Right atrium auricular region (tissue), 2 donors: ENCODE results near the gene HPSE2. TPM values are rescaled to one million over a fixed set of nuclear protein-coding genes. Genes with fewer than 3 reads are reported as not detected.

Source experiments
- DNase-seq: peaks from one replicate; pipeline ENCODE4 v3.0.0-alpha.2; 2019; ENCODE audit warnings: low spot score
- H3K27ac ChIP-seq, 2 donors: fragments of 200-600 bp; sonication (generic); 1 replicate in 1 of 2; 2 replicates in 1 of 2; pipeline ENCODE4 v1.5.1; 2016 to 2019
- H3K27me3 ChIP-seq, 2 donors: fragments of 200-600 bp; sonication (generic); one replicate each; pipeline versions ENCODE4 v1.5.1 to v1.6.0; 2017 to 2019
- H3K36me3 ChIP-seq: fragments of 200-600 bp; sonication (generic); one replicate; pipeline ENCODE4 v1.5.1; 2016
- H3K4me1 ChIP-seq, 2 donors: fragments of 200-600 bp; sonication (generic); one replicate each; pipeline versions ENCODE4 v1.5.1 to v1.6.0; 2017 to 2019
- H3K4me3 ChIP-seq, 2 donors: fragments of 200-600 bp; sonication (generic); 1 replicate in 1 of 2; 2 replicates in 1 of 2; pipeline ENCODE4 v1.5.1; 2017 to 2019; ENCODE audit warnings: mild to moderate bottlenecking in 1 of 2, moderate library complexity in 1 of 2
- H3K9me3 ChIP-seq, 2 donors: fragments of 200-600 bp; sonication (generic); one replicate each; pipeline ENCODE4 v1.5.1; 2019
- total RNA-seq, 2 donors: library from RNA; depleted of rRNA; stranded (reverse); fragments of >200 nt; gene quantifications; one replicate each; pipeline ENCODE4 v1.1.0, GENCODE V29; 2016
- TF ChIP-seq, protein P1 (sequence below), 2 donors: fragments of 200-600 bp; sonication (generic); IDR thresholded peaks; one replicate each; pipeline ENCODE4 v1.5.1; 2019; ENCODE audit warnings: antibody characterized with exemption in 2 of 2

Gene HPSE2
- total RNA-seq, 2 donors from 2014 or later: not detected

DNA sequence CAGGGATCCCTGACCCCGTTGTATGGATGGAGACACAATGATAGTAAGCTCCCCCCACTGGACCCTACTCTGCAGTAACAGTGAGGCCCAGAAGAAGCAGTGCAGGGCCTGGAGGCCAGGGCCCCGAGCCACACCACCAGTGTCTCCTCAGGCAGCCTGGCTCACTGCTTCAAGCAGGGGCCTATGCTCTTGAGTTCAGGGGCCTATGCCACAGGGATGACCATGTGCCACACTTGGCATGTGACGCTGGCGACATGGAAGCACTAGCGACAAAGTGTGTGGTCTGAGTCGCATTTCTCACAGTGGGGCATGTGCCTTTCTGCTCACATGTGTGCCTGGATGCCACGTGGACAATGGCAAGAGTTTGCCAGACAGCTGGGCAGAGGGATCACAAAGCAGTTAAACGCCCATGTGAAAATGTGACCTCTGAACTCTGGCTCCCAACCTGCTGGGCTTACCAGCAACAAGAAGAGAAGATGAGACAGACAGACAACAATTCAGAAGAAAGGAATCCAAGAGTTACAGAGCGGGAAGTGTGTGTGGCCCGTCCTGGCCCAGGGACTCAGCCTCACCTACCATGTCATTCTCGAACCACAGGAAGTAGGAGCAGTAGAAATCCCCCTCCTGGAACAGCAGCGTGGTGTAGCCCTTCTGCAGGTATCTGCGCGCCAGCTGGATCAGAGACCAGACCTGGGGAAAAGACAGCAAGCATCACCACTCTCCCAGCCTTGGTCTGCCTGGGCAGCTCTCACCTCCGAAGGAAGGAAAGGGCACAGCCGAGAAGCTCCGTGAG is 816.0 kb downstream of the HPSE2 start:
- no peak for DNase-seq
- TF ChIP-seq, protein P1, sequence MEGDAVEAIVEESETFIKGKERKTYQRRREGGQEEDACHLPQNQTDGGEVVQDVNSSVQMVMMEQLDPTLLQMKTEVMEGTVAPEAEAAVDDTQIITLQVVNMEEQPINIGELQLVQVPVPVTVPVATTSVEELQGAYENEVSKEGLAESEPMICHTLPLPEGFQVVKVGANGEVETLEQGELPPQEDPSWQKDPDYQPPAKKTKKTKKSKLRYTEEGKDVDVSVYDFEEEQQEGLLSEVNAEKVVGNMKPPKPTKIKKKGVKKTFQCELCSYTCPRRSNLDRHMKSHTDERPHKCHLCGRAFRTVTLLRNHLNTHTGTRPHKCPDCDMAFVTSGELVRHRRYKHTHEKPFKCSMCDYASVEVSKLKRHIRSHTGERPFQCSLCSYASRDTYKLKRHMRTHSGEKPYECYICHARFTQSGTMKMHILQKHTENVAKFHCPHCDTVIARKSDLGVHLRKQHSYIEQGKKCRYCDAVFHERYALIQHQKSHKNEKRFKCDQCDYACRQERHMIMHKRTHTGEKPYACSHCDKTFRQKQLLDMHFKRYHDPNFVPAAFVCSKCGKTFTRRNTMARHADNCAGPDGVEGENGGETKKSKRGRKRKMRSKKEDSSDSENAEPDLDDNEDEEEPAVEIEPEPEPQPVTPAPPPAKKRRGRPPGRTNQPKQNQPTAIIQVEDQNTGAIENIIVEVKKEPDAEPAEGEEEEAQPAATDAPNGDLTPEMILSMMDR (IDR thresholded peaks at IDR 0.05): no peak
- Histone ChIP-seq H3K4me1 (peaks cover 0 to 12% of the 10 kb centered on the region in 2 donors), H3K4me3 (no peak overlapping the region), H3K9me3 (no peaks in the 10 kb centered on the region), H3K27ac (no peak overlapping the region), H3K36me3 (peaks cover 39% of the 10 kb centered on the region), H3K27me3 (no peaks in the 10 kb centered on the region)

DNA sequence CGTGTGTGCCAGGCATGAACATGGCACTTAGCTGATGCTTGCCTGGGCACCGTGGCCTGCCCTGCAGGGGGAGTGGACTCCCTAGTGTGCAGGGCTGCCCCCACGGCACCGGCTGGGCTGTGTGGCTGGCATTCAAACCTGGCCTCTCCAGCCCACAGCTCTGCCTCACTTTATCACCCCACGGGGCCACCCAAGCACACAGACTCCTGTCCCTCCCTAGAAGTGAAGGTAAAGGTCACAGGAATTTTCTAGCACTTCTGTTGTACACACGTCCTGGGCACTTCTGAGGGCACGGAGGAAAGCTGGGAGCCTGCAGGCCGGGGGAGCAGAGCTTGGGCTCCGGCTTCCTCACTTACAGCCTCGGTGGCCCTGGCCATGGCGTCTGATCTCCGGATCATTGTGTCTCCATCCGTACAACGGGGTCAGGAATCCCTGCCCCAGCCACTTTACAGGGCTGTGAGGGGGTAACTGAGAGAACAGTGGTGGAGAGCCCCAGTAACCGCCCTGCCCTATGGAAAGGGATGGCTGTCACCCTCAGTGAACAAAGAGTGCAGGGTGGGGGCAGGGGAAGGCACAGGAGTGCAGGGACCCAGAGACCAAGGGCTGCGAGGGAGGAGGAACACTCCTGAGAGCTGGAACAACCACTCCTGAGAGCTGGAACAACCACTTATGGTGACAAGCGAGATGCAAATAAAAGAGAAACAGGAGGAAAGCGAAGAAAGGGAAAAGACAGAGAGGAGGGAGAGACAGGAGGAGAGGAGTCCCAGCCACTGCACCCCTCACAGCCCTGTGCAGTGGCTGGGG is 816.8 kb downstream of the HPSE2 start:
- Histone ChIP-seq H3K36me3 (peaks cover 39% of the 10 kb centered on the region), H3K27me3 (no peaks in the 10 kb centered on the region), H3K4me1 (peaks cover 0 to 20% of the 10 kb centered on the region in 2 donors), H3K4me3 (no peak overlapping the region), H3K27ac (no peak overlapping the region), H3K9me3 (no peaks in the 10 kb centered on the region)
- TF ChIP-seq, protein P1 (IDR thresholded peaks at IDR 0.05): no peak
- no peak for DNase-seq

DNA sequence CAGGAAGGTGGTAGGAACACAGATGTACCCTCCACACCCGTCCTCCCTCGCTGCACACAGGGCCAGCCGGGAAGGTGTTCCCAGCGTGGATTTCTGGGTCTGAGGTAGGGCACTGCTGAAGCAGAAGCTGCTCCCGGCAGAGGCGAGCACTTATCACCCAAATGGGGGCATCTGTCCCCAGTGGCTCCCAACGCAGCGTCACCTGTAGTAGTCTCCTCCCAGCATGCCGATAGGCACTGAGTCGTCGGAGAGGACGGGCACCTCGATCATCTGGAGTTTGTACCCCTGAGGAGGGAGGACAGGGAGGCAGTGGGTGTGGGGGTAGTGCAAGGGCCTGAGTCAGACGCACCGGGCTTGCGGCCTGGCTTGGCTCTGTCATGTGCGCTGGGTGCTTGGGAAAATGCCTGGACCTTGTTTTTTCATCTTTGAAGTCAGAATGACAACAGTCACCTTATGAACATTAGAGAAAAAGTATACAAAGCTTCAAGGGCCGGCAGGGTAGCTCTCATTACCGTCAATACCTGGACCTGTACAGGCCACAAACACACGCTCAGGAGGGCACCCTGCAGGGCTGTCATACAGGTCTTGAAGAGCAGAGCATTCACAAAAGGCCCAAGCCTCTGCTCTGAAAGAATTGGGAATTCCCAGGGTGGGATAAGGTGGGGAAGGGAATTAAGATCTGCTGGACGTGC is 817.5 kb downstream of the HPSE2 start:
- Histone ChIP-seq H3K27ac (no peak overlapping the region), H3K27me3 (no peaks in the 10 kb centered on the region), H3K4me3 (no peak overlapping the region), H3K36me3 (peaks cover 33% of the 10 kb centered on the region), H3K4me1 (peaks cover 0 to 21% of the 10 kb centered on the region in 2 donors), H3K9me3 (no peaks in the 10 kb centered on the region)
- DNase-seq: no peak
- TF ChIP-seq, protein P1 (IDR thresholded peaks at IDR 0.05): no peak

DNA sequence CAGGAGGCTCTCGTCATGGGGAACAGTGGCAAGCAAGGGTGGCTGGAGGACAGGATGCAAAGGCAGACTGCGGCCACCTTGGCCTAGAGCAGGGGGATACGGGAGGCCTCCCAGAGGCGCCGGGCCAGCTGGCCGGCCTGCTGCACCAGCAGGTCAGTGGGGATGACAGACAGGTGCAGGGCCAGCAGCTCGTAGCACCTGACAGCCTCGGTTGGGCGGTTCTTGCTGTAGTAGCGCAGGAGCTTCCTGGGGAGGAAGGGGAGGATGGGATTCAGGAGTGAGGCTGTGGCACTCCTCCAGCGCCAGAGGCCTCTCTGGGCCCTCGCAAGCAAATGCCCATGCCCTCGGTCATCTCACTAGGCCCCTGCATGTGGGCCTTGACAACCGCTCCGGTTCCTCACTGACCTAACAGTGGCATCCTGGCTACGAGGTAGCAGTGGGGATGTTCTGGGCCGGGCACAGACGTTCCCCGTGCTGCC is 818.1 kb downstream of the HPSE2 start:
- Histone ChIP-seq H3K4me3 (no peak overlapping the region), H3K4me1 (peaks cover 0 to 21% of the 10 kb centered on the region in 2 donors), H3K36me3 (peaks cover 32% of the 10 kb centered on the region), H3K27ac (no peak overlapping the region), H3K27me3 (no peaks in the 10 kb centered on the region), H3K9me3 (no peaks in the 10 kb centered on the region)
- DNase-seq: no peak
- TF ChIP-seq, protein P1 (IDR thresholded peaks at IDR 0.05): no peak

GRCh38 chr10:98416606-98417388 is 818.9 kb downstream of the HPSE2 start:
- Histone ChIP-seq H3K4me1 (peaks cover 0 to 25% of the 10 kb centered on the region in 2 donors), H3K9me3 (no peaks in the 10 kb centered on the region), H3K36me3 (peaks cover 32% of the 10 kb centered on the region), H3K27me3 (no peaks in the 10 kb centered on the region), H3K27ac (no peak overlapping the region), H3K4me3 (no peak overlapping the region)
- TF ChIP-seq, protein P1 (IDR thresholded peaks at IDR 0.05): no peak
- no peak for DNase-seq
